Measurements from ENCODE around the gene HS1BP3.

Gene HS1BP3

DNA sequence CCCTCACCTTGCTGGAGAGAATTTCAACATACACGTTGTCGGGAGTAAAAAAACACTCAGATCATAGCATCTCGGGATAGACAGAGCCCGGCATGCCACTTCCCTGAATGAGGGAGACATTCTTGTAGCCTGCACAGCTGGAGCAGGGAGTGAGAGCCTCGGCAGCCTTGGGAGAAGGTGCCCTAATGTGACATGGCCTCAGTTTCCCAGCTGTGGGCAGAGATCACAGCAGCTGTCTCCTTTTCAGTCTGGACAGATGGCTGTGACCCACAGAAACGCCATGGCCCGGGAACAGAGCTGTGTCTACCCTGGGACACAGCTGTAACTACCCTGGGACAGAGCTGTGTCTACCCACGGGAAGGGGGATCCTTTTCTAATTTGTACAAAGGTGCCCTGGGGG, 55.9 kb downstream of the HS1BP3 start:
- Histone ChIP-seq H3K27ac (ENCODE audit: low read length) (no peak overlapping the region), H3K4me2 (ENCODE audit: insufficient read depth, low read length) (no peak overlapping the region), H3K4me1 (ENCODE audit: insufficient read depth, low read length) (no peaks in the 10 kb centered on the region), H4K20me1 (ENCODE audit: insufficient read depth, low read length) (no peaks in the 10 kb centered on the region), H3K79me2 (ENCODE audit: insufficient read depth, low read length) (no peaks in the 10 kb centered on the region), H3K9me3 (ENCODE audit: insufficient read depth, low read length, severe bottlenecking) (no peaks in the 10 kb centered on the region), H3K36me3 (ENCODE audit: insufficient read depth, low read length) (no peaks in the 10 kb centered on the region), H3K4me3 (ENCODE audit: low read depth in 1 of 2, low read length in 2 of 2) (no peak overlapping the region), H2AFZ (ENCODE audit: low read depth, low read length) (no peak overlapping the region), H3K9ac (ENCODE audit: low read depth, low read length) (no peak overlapping the region), H3K27me3 (ENCODE audit: insufficient read depth, low read length, poor library complexity) (no peaks in the 10 kb centered on the region)
- TF ChIP-seq EZH2 (IDR thresholded peaks at IDR 0.05; ENCODE audit: borderline replicate concordance, low read depth, low read length, severe bottlenecking), result no peak
- TF ChIP-seq, protein P1, sequence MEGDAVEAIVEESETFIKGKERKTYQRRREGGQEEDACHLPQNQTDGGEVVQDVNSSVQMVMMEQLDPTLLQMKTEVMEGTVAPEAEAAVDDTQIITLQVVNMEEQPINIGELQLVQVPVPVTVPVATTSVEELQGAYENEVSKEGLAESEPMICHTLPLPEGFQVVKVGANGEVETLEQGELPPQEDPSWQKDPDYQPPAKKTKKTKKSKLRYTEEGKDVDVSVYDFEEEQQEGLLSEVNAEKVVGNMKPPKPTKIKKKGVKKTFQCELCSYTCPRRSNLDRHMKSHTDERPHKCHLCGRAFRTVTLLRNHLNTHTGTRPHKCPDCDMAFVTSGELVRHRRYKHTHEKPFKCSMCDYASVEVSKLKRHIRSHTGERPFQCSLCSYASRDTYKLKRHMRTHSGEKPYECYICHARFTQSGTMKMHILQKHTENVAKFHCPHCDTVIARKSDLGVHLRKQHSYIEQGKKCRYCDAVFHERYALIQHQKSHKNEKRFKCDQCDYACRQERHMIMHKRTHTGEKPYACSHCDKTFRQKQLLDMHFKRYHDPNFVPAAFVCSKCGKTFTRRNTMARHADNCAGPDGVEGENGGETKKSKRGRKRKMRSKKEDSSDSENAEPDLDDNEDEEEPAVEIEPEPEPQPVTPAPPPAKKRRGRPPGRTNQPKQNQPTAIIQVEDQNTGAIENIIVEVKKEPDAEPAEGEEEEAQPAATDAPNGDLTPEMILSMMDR (IDR thresholded peaks at IDR 0.05; ENCODE audit: borderline replicate concordance, extremely low read depth, low read length, poor library complexity, severe bottlenecking), result no peak
- ATAC-seq (ENCODE audit: insufficient read depth, low read depth) (no peak), DNase-seq (no peak)

- Histone ChIP-seq H2AFZ (ENCODE audit: low read depth, low read length) (no peak overlapping the region), H3K27me3 (ENCODE audit: insufficient read depth, low read length, poor library complexity) (no peaks in the 10 kb centered on the region), H3K9ac (ENCODE audit: low read depth, low read length) (no peak overlapping the region), H3K4me1 (ENCODE audit: insufficient read depth, low read length) (no peaks in the 10 kb centered on the region), H3K79me2 (ENCODE audit: insufficient read depth, low read length) (no peaks in the 10 kb centered on the region), H4K20me1 (ENCODE audit: insufficient read depth, low read length) (no peaks in the 10 kb centered on the region), H3K4me3 (ENCODE audit: low read depth in 1 of 2, low read length in 2 of 2) (no peak overlapping the region), H3K36me3 (ENCODE audit: insufficient read depth, low read length) (no peaks in the 10 kb centered on the region), H3K27ac (ENCODE audit: low read length) (no peak overlapping the region), H3K9me3 (ENCODE audit: insufficient read depth, low read length, severe bottlenecking) (no peaks in the 10 kb centered on the region), H3K4me2 (ENCODE audit: insufficient read depth, low read length) (no peak overlapping the region)
- no peak for TF ChIP-seq EZH2 (IDR thresholded peaks at IDR 0.05; ENCODE audit: borderline replicate concordance, low read depth, low read length, severe bottlenecking)
- TF ChIP-seq, protein P1 (IDR thresholded peaks at IDR 0.05; ENCODE audit: borderline replicate concordance, extremely low read depth, low read length, poor library complexity, severe bottlenecking), result no peak
- ATAC-seq (ENCODE audit: insufficient read depth, low read depth) (no peak), DNase-seq (no peak)
Measured at GRCh38 chr2:20594048-20594750, 56.7 kb downstream of the HS1BP3 start.

GRCh38 chr2:20593072-20594034, 57.5 kb downstream of the HS1BP3 start:
- H4K20me1 ChIP-seq (ENCODE audit: insufficient read depth, low read length), result no peaks in the 10 kb centered on the region
- ATAC-seq (ENCODE audit: insufficient read depth, low read depth) (no peak), DNase-seq (no peak)
- no peak overlapping the region for H3K27ac ChIP-seq (ENCODE audit: low read length)
- TF ChIP-seq EZH2 (IDR thresholded peaks at IDR 0.05; ENCODE audit: borderline replicate concordance, low read depth, low read length, severe bottlenecking), result no peak
- TF ChIP-seq, protein P1 (IDR thresholded peaks at IDR 0.05; ENCODE audit: borderline replicate concordance, extremely low read depth, low read length, poor library complexity, severe bottlenecking), result no peak
- no peaks in the 10 kb centered on the region for H3K4me1 ChIP-seq (ENCODE audit: insufficient read depth, low read length)
- no peak overlapping the region for H3K9ac ChIP-seq (ENCODE audit: low read depth, low read length)
- H3K9me3 ChIP-seq (ENCODE audit: insufficient read depth, low read length, severe bottlenecking), result no peaks in the 10 kb centered on the region
- no peaks in the 10 kb centered on the region for H3K36me3 ChIP-seq (ENCODE audit: insufficient read depth, low read length)
- no peak overlapping the region for H3K4me2 ChIP-seq (ENCODE audit: insufficient read depth, low read length)
- H3K4me3 ChIP-seq (ENCODE audit: low read depth in 1 of 2, low read length in 2 of 2), result no peak overlapping the region
- H3K79me2 ChIP-seq (ENCODE audit: insufficient read depth, low read length), result no peaks in the 10 kb centered on the region
- H2AFZ ChIP-seq (ENCODE audit: low read depth, low read length), result no peak overlapping the region
- H3K27me3 ChIP-seq (ENCODE audit: insufficient read depth, low read length, poor library complexity), result no peaks in the 10 kb centered on the region

All from DND-41 (cell line).